Measurements from ENCODE around the gene LAMA2. TPM values are rescaled to one million over a fixed set of nuclear protein-coding genes. Genes with fewer than 3 reads are reported as not detected.

The LAMA2 gene
- total and polyA plus RNA-seq, 2 of the 8 experiments (the other 6 are each of a cell fraction or from before 2014, with no cell fraction given), result 1.3 to 3.8 TPM

GRCh38 chr6:129500958-129501739, 618.2 kb downstream of the LAMA2 start:
- Histone ChIP-seq H3K4me1 (replicated peaks in 1 of 4; ENCODE audit: control insufficient read depth in 3 of 4, insufficient read depth in 4 of 4, low read length in 3 of 4) (peaks cover 4 to 17% (median 11%) of the 10 kb centered on the region in 4 experiments; a peak in 5 of 7 replicates), H3K36me3 (ENCODE audit: control insufficient read depth in 2 of 4, insufficient read depth in 4 of 4, low read length in 3 of 4) (no peaks in the 10 kb centered on the region), H3K4ac (replicated peaks; ENCODE audit: insufficient read length, low read depth, low read length) (no peak overlapping the region), H4K5ac (ENCODE audit: insufficient read length, low read depth, low read length) (no peak overlapping the region), H3K23me2 (ENCODE audit: low read depth, low read length) (no peaks in the 10 kb centered on the region), H4K20me1 (replicated peaks in 1 of 2; ENCODE audit: control insufficient read depth in 1 of 2, insufficient read depth in 2 of 2, low read length in 2 of 2) (no peaks in the 10 kb centered on the region), H2BK15ac (ENCODE audit: low read length) (no peak overlapping the region), H2AFZ (ENCODE audit: low read length) (0 out of 2 replicates have a peak overlapping the region, but pooled peaks have one; percentile 14), H4K91ac (replicated peaks; ENCODE audit: insufficient read length, low read length) (no peak overlapping the region), H2BK20ac (ENCODE audit: low read length) (no peak overlapping the region), H2BK120ac (replicated peaks; ENCODE audit: low read depth, low read length) (no peak overlapping the region), H3K27me3 (replicated peaks in 1 of 4; ENCODE audit: control insufficient read depth in 3 of 4, extremely low read depth in 1 of 4, insufficient read depth in 3 of 4, low read length in 3 of 4) (no peaks in the 10 kb centered on the region), H3K14ac (ENCODE audit: insufficient read length) (no peak overlapping the region), H3K79me2 (ENCODE audit: control insufficient read depth in 1 of 2, insufficient read depth in 2 of 2, low read length in 2 of 2) (no peaks in the 10 kb centered on the region), H3K27ac (ENCODE audit: low read depth, low read length) (no peak overlapping the region), H3K56ac (replicated peaks; ENCODE audit: insufficient read length, low read depth, low read length) (no peak overlapping the region), H3K23ac (ENCODE audit: insufficient read length) (no peak overlapping the region), H2AK5ac (ENCODE audit: low read depth, low read length) (no peak overlapping the region), H2BK5ac (ENCODE audit: low read depth, low read length) (no peak overlapping the region), H3K18ac (ENCODE audit: extremely low read depth, low read length) (no peak overlapping the region), H2BK12ac (ENCODE audit: low read depth, low read length) (no peak overlapping the region), H3K79me1 (ENCODE audit: low read depth, low read length) (no peaks in the 10 kb centered on the region), H3K9ac (replicated peaks in 1 of 4; ENCODE audit: extremely low read depth in 1 of 4, low read depth in 3 of 4, low read length in 3 of 4) (no peak overlapping the region), H3K9me3 (ENCODE audit: insufficient read depth in 2 of 2, low read depth in 1 of 2, low read length in 1 of 2) (no peaks in the 10 kb centered on the region), H4K8ac (ENCODE audit: extremely low read depth, insufficient read depth, low read length) (no peak overlapping the region), H3K4me2 (ENCODE audit: insufficient read depth in 1 of 2, low read depth in 2 of 2, low read length in 2 of 2) (no peak overlapping the region), H3K4me3 (ENCODE audit: extremely low read depth in 1 of 4, insufficient read depth in 2 of 4, low read depth in 3 of 4, low read length in 4 of 4) (no peak overlapping the region)
- DNase-seq (ENCODE audit: low read depth in 1 of 2, low spot score in 2 of 2) (no peak), FAIRE-seq (no peak)
- POLR2A ChIA-PET (ENCODE audit: partially characterized antibody), result no interaction called here
- CTCF ChIA-PET (ENCODE audit: partially characterized antibody), result interaction anchor here (0.5 to 7.9 kb wide), 32 partner anchors 7 to 1438 kb away, joined by 3 to 180 read pairs (median 4); no protein-coding TSS in a partner anchor
- WGBS, 2 experiments (ENCODE audit: extremely low coverage in 1 of 2, insufficient coverage in 1 of 2, insufficient read length in 1 of 2, insufficient replicate concordance in 2 of 2, low coverage in 1 of 2, low lambda C conversion rate in 2 of 2, missing lambda C conversion rate in 1 of 2), result 88% methylated on average over 13 of the region's 13 CpGs; no CpG with 5 or more reads in 1 of the 2 experiments
- no peak for TF ChIP-seq CTBP2 (IDR thresholded peaks at IDR 0.05; ENCODE audit: borderline replicate concordance, insufficient read depth, insufficient read length, low read length)
- TF ChIP-seq SP4 (IDR thresholded peaks at IDR 0.05; ENCODE audit: low read length), result no peak
- no peak for TF ChIP-seq CHD2 (IDR thresholded peaks at IDR 0.05; ENCODE audit: low read length)
- no peak for TF ChIP-seq CBX5 (IDR thresholded peaks at IDR 0.05; ENCODE audit: low read depth, low read length)
- no peak for TF ChIP-seq ZNF274 (IDR thresholded peaks at IDR 0.05; ENCODE audit: borderline replicate concordance, extremely low read depth, low read length)
- no peak for TF ChIP-seq ATF2 (IDR thresholded peaks at IDR 0.05; ENCODE audit: low read length)
- no peak for TF ChIP-seq EZH2 (IDR thresholded peaks at IDR 0.05; ENCODE audit: low read depth, low read length, severe bottlenecking)
- peak; percentile 52; the same call in 1 of the 2 replicates for TF ChIP-seq JUND (IDR thresholded peaks at IDR 0.05; ENCODE audit: low read length)
- no peak for TF ChIP-seq ASH2L (IDR thresholded peaks at IDR 0.05; ENCODE audit: low read length)
- TF ChIP-seq POLR2A (IDR thresholded peaks at IDR 0.05; ENCODE audit: control extremely low read depth in 1 of 2, low read depth in 2 of 2, low read length in 2 of 2), result no peak
- TF ChIP-seq POU5F1 (IDR thresholded peaks at IDR 0.05; ENCODE audit: low read depth, low read length), result no peak
- no peak for TF ChIP-seq SP2 (IDR thresholded peaks at IDR 0.05; ENCODE audit: low read length)
